ENCODE measurements around the gene ACP1.

The ACP1 gene

DNA sequence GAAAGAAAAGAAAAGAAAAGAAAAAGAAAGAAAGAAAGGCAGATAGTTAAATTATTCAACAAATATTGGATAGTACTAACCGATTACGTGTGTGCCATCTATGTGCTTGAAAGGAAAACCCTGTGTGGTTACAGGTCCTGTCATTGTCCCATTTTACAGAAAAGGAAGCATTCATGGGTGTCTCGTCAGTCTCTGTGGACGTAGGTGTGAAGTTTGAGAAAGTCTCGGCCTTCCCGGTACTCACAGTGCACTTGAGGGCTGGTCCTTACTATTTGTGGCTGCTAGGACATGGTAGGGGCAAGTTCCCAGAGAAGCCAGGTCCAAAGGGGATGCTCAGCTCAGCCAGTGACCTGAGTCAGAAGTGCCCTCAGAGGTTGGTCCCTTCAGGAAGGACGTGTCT is 20.2 kb upstream of the ACP1 start:
- ChIA-PET CTCF (interaction anchor here (1.5 kb wide), 1 partner anchor 418 kb away, joined by 5 read pairs; no protein-coding TSS in a partner anchor), POLR2A (no interaction called here)
- 100% methylated on average over 7 of the region's 7 CpGs for WGBS (ENCODE audit: insufficient coverage)
- H3K9me3 ChIP-seq (ENCODE audit: control extremely low read depth in 1 of 5, control insufficient read depth in 4 of 5, insufficient read depth in 2 of 5, low read depth in 1 of 5, low read length in 4 of 5): peaks cover 0 to 11% (median 3%) of the 10 kb centered on the region in 5 experiments
- peaks cover 9 to 44% (median 22%) of the 10 kb centered on the region in 4 experiments for H3K36me3 ChIP-seq (ENCODE audit: control insufficient read depth in 4 of 4, insufficient read depth in 4 of 4, low read length in 3 of 4)
- no peaks in the 10 kb centered on the region for H3K27me3 ChIP-seq (replicated peaks in 2 of 5; ENCODE audit: control insufficient read depth in 4 of 5, insufficient read depth in 5 of 5, low read length in 4 of 5)
- no peak overlapping the region for H3K4me3 ChIP-seq (ENCODE audit: control insufficient read depth in 1 of 7, extremely low read depth in 1 of 7, insufficient read depth in 4 of 7, low read depth in 2 of 7, low read length in 6 of 7)
- no peak for DNase-seq
- no peak overlapping the region for H3K27ac ChIP-seq (ENCODE audit: insufficient read depth in 1 of 2, low read depth in 1 of 2, low read length in 2 of 2, poor library complexity in 1 of 2, severe bottlenecking in 2 of 2)
- H3K4me1 ChIP-seq (ENCODE audit: control extremely low read depth in 1 of 4, control insufficient read depth in 4 of 4, insufficient read depth in 4 of 4, low read length in 3 of 4): no peaks in the 10 kb centered on the region

DNA sequence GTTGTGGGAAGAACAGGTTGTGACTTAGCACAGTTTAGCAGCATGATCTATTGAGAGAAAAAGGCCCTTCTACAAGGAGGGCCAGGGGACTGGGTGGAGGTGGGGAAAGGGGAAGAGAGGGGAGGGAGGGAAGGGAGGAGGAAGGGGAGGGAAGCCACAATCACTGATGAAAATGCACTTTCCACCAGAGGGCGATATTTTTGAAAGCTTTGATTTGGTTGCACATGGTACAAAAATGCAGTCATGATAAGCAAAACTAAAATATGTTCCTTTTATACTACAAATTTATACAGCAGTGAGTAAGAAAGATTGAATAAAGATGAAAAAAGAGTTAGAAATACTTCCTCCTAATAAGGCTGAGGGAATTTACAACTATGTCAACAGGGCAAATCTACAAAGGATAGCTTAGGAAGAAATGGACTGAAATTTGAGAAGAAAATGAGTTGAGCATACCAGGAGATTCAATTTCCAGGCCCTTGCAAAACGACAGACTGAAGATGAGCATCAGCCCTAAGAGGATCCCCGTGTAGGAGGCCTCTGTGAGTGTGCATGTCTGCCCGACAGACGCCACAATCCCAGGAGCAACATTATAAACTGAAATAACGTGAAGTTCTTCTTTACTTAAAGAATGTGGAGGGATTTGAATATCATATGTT is 18.1 kb upstream of the ACP1 start:
- Histone ChIP-seq H3K27me3 (replicated peaks in 2 of 5; ENCODE audit: control insufficient read depth in 4 of 5, insufficient read depth in 5 of 5, low read length in 4 of 5) (no peaks in the 10 kb centered on the region), H3K4me3 (ENCODE audit: control insufficient read depth in 1 of 7, extremely low read depth in 1 of 7, insufficient read depth in 4 of 7, low read depth in 2 of 7, low read length in 6 of 7) (no peak overlapping the region), H3K9me3 (ENCODE audit: control extremely low read depth in 1 of 5, control insufficient read depth in 4 of 5, insufficient read depth in 2 of 5, low read depth in 1 of 5, low read length in 4 of 5) (peaks cover 0 to 8% (median under 1%) of the 10 kb centered on the region in 5 experiments), H3K36me3 (ENCODE audit: control insufficient read depth in 4 of 4, insufficient read depth in 4 of 4, low read length in 3 of 4) (peaks cover 6 to 41% (median 22%) of the 10 kb centered on the region in 4 experiments), H3K4me1 (ENCODE audit: control extremely low read depth in 1 of 4, control insufficient read depth in 4 of 4, insufficient read depth in 4 of 4, low read length in 3 of 4) (no peaks in the 10 kb centered on the region), H3K27ac (ENCODE audit: insufficient read depth in 1 of 2, low read depth in 1 of 2, low read length in 2 of 2, poor library complexity in 1 of 2, severe bottlenecking in 2 of 2) (no peak overlapping the region)
- ChIA-PET CTCF (interaction anchor here (0.6 to 3.0 kb wide), 10 partner anchors 9 to 420 kb away, joined by 3 to 23 read pairs (median 4); no protein-coding TSS in a partner anchor), POLR2A (no interaction called here)
- peak; percentile 77 to 88 (median 82) for DNase-seq
- 83% methylated on average over 5 of the region's 6 CpGs for WGBS (ENCODE audit: insufficient coverage)

DNA sequence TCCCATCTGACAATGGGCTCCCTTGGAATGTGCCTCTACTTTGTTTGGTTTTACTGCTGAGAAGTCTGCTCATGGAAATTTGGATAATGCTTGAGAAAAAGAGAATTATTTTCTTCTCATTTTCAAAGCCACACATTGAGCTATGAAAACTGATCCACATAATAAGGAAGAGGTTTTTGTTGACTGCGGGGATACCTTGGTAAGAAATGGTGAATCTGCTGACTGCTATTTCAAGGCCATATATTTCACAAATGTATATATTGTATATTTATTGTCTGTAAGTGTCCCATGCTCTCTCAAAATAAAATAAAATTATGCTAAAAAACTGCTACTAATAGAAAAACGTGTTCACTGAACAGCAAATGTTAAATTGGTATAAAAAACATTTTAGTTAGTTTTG is 16.0 kb upstream of the ACP1 start:
- no CpG with 5 or more reads among the region's 2 CpGs for WGBS (ENCODE audit: insufficient coverage)

DNA sequence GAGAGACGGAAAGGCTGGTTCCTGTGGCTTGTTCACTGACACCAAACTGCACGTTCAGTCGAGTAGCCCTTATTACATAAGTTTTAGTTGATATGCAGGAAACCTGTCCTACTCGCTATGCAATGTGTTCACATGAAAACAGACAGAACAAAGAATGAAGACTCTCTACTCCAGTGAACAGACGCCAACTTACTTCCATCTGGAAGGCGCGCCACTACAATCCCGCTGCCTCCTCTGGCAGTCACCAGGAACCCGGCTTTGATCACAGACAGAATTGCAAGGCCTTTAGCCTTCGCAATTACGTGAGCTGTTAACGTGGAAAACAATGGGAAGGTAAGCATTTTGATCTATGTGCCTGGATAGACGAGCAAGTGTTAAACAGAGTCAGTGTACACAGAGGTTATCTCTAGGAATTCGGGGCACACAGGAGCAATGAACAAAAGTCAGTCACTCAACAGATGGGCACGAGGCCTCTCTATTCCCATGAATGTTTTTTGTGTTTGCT is 15.2 kb upstream of the ACP1 start:
- Histone ChIP-seq H3K4me1 (ENCODE audit: control extremely low read depth in 1 of 4, control insufficient read depth in 4 of 4, insufficient read depth in 4 of 4, low read length in 3 of 4) (no peaks in the 10 kb centered on the region), H3K36me3 (ENCODE audit: control insufficient read depth in 4 of 4, insufficient read depth in 4 of 4, low read length in 3 of 4) (peaks cover 4 to 22% (median 14%) of the 10 kb centered on the region in 4 experiments), H3K4me3 (ENCODE audit: control insufficient read depth in 1 of 7, extremely low read depth in 1 of 7, insufficient read depth in 4 of 7, low read depth in 2 of 7, low read length in 6 of 7) (no peak overlapping the region), H3K9me3 (ENCODE audit: control extremely low read depth in 1 of 5, control insufficient read depth in 4 of 5, insufficient read depth in 2 of 5, low read depth in 1 of 5, low read length in 4 of 5) (no peaks in the 10 kb centered on the region), H3K27me3 (replicated peaks in 2 of 5; ENCODE audit: control insufficient read depth in 4 of 5, insufficient read depth in 5 of 5, low read length in 4 of 5) (no peaks in the 10 kb centered on the region), H3K27ac (ENCODE audit: insufficient read depth in 1 of 2, low read depth in 1 of 2, low read length in 2 of 2, poor library complexity in 1 of 2, severe bottlenecking in 2 of 2) (no peak overlapping the region)
- POLR2A ChIA-PET: no interaction called here
- WGBS (ENCODE audit: insufficient coverage): 95% methylated on average over 13 of the region's 15 CpGs
- no peak for DNase-seq
- CTCF ChIA-PET: interaction anchor here (1.1 to 2.2 kb wide), 4 partner anchors 10 to 41 kb away, joined by 3 to 9 read pairs (median 4); no protein-coding TSS in a partner anchor

More for the DNA sequence above, 16.0 kb upstream of the ACP1 start:
- no peak overlapping the region for H3K4me3 ChIP-seq (ENCODE audit: control insufficient read depth in 1 of 7, extremely low read depth in 1 of 7, insufficient read depth in 4 of 7, low read depth in 2 of 7, low read length in 6 of 7)
- ChIA-PET CTCF (interaction anchor here (0.9 to 2.7 kb wide), 5 partner anchors 10 to 385 kb away, joined by 3 to 21 read pairs (median 3); no protein-coding TSS in a partner anchor), POLR2A (no interaction called here)
- no peaks in the 10 kb centered on the region for H3K9me3 ChIP-seq (ENCODE audit: control extremely low read depth in 1 of 5, control insufficient read depth in 4 of 5, insufficient read depth in 2 of 5, low read depth in 1 of 5, low read length in 4 of 5)
- peaks cover 4 to 28% (median 17%) of the 10 kb centered on the region in 4 experiments for H3K36me3 ChIP-seq (ENCODE audit: control insufficient read depth in 4 of 4, insufficient read depth in 4 of 4, low read length in 3 of 4)
- H3K4me1 ChIP-seq (ENCODE audit: control extremely low read depth in 1 of 4, control insufficient read depth in 4 of 4, insufficient read depth in 4 of 4, low read length in 3 of 4): no peaks in the 10 kb centered on the region
- no peak for DNase-seq
- no peaks in the 10 kb centered on the region for H3K27me3 ChIP-seq (replicated peaks in 2 of 5; ENCODE audit: control insufficient read depth in 4 of 5, insufficient read depth in 5 of 5, low read length in 4 of 5)
- H3K27ac ChIP-seq (ENCODE audit: insufficient read depth in 1 of 2, low read depth in 1 of 2, low read length in 2 of 2, poor library complexity in 1 of 2, severe bottlenecking in 2 of 2): no peak overlapping the region

DNA sequence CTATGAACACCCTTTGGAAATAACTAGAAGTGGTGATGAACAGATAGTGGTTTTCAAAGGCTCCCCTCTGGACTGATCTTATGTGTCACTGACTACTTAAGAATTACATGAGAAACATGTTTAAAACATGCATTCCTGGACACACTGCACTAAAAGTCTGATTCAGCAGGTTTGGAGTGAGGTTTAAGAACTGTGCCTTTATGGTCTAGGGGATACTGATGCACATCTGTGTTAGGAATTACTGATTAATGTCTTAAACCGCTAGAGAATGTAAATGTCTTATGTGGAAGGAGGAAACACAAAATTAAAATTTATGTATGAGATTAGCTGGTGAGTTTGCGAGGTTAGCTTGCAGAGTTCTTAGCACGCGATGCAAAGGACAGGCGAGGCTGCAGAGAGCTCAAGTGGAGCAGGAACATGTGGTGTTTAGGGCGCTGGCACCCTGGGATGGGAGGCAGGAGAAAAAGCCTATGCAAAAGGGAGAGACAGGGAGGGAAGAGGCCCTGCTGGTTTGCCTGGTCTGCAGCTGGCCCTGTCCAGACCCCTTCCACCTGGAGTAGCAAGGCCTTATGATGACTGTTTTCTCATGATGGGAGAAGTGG is 12.6 kb upstream of the ACP1 start:
- no peak for DNase-seq
- no peaks in the 10 kb centered on the region for H3K9me3 ChIP-seq (ENCODE audit: control extremely low read depth in 1 of 5, control insufficient read depth in 4 of 5, insufficient read depth in 2 of 5, low read depth in 1 of 5, low read length in 4 of 5)
- no peaks in the 10 kb centered on the region for H3K4me1 ChIP-seq (ENCODE audit: control extremely low read depth in 1 of 4, control insufficient read depth in 4 of 4, insufficient read depth in 4 of 4, low read length in 3 of 4)
- CTCF ChIA-PET: no interaction called here
- peaks cover 0 to 14% (median 4%) of the 10 kb centered on the region in 4 experiments for H3K36me3 ChIP-seq (ENCODE audit: control insufficient read depth in 4 of 4, insufficient read depth in 4 of 4, low read length in 3 of 4)
- no peak overlapping the region for H3K27ac ChIP-seq (ENCODE audit: insufficient read depth in 1 of 2, low read depth in 1 of 2, low read length in 2 of 2, poor library complexity in 1 of 2, severe bottlenecking in 2 of 2)
- H3K27me3 ChIP-seq (replicated peaks in 2 of 5; ENCODE audit: control insufficient read depth in 4 of 5, insufficient read depth in 5 of 5, low read length in 4 of 5): no peaks in the 10 kb centered on the region
- WGBS (ENCODE audit: insufficient coverage): 98% methylated on average over 5 of the region's 6 CpGs
- H3K4me3 ChIP-seq (ENCODE audit: control insufficient read depth in 1 of 7, extremely low read depth in 1 of 7, insufficient read depth in 4 of 7, low read depth in 2 of 7, low read length in 6 of 7): no peak overlapping the region
- POLR2A ChIA-PET: no interaction called here

DNA sequence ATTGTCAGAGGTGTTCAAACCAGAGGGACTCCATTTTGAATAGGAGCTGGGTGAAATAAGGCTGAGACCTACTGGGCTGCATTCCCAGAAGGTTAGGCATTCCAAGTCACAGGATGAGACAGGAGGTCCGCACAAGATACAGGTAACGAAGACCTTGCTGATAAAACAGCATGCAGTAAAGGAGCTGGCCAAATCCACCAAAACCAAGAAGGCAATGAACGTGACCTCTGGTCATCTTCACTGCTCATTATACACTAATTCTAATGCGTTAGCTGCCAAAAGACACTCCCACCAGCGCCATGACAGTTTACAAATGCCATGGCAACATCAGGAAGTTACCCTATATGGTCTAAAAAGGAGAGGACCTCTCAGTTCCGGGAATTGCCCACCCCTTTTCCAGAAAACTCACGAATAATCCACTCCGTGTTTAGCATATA is 11.5 kb upstream of the ACP1 start:
- Histone ChIP-seq H3K36me3 (ENCODE audit: control insufficient read depth in 4 of 4, insufficient read depth in 4 of 4, low read length in 3 of 4) (peaks cover 0 to 14% (median 4%) of the 10 kb centered on the region in 4 experiments), H3K9me3 (ENCODE audit: control extremely low read depth in 1 of 5, control insufficient read depth in 4 of 5, insufficient read depth in 2 of 5, low read depth in 1 of 5, low read length in 4 of 5) (peaks cover 0 to 6% (median 4%) of the 10 kb centered on the region in 5 experiments), H3K4me3 (ENCODE audit: control insufficient read depth in 1 of 7, extremely low read depth in 1 of 7, insufficient read depth in 4 of 7, low read depth in 2 of 7, low read length in 6 of 7) (no peak overlapping the region), H3K27me3 (replicated peaks in 2 of 5; ENCODE audit: control insufficient read depth in 4 of 5, insufficient read depth in 5 of 5, low read length in 4 of 5) (no peaks in the 10 kb centered on the region), H3K27ac (ENCODE audit: insufficient read depth in 1 of 2, low read depth in 1 of 2, low read length in 2 of 2, poor library complexity in 1 of 2, severe bottlenecking in 2 of 2) (no peak overlapping the region), H3K4me1 (ENCODE audit: control extremely low read depth in 1 of 4, control insufficient read depth in 4 of 4, insufficient read depth in 4 of 4, low read length in 3 of 4) (no peaks in the 10 kb centered on the region)
- CTCF ChIA-PET: no interaction called here
- no peak for DNase-seq
- POLR2A ChIA-PET: no interaction called here
- 100% methylated on average over 5 of the region's 8 CpGs for WGBS (ENCODE audit: insufficient coverage)

DNA sequence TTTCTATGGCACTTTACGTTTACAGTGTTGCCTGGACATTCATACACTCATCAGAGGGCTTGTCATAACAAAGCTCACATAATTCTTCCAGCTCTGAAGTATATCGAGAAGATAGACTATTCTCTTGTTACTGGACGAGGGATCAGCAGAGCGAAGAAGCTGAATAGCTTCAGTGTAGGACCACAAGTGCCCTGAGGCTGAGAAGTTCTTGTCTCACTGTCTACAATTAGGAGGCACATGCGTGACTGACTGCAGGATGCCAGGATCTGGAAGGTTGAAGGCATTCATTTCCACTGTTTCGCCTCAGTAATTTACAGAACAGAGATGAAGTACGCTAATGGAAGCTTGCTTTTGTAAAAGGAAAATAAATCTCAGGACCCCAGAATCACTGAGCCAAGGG is 10.5 kb upstream of the ACP1 start:
- no peak for DNase-seq
- Histone ChIP-seq H3K4me3 (ENCODE audit: control insufficient read depth in 1 of 7, extremely low read depth in 1 of 7, insufficient read depth in 4 of 7, low read depth in 2 of 7, low read length in 6 of 7) (no peak overlapping the region), H3K27ac (ENCODE audit: insufficient read depth in 1 of 2, low read depth in 1 of 2, low read length in 2 of 2, poor library complexity in 1 of 2, severe bottlenecking in 2 of 2) (no peak overlapping the region), H3K36me3 (ENCODE audit: control insufficient read depth in 4 of 4, insufficient read depth in 4 of 4, low read length in 3 of 4) (peaks cover 2 to 20% (median 5%) of the 10 kb centered on the region in 4 experiments), H3K4me1 (ENCODE audit: control extremely low read depth in 1 of 4, control insufficient read depth in 4 of 4, insufficient read depth in 4 of 4, low read length in 3 of 4) (no peaks in the 10 kb centered on the region), H3K9me3 (ENCODE audit: control extremely low read depth in 1 of 5, control insufficient read depth in 4 of 5, insufficient read depth in 2 of 5, low read depth in 1 of 5, low read length in 4 of 5) (peaks cover 0 to 14% (median 6%) of the 10 kb centered on the region in 5 experiments), H3K27me3 (replicated peaks in 2 of 5; ENCODE audit: control insufficient read depth in 4 of 5, insufficient read depth in 5 of 5, low read length in 4 of 5) (no peaks in the 10 kb centered on the region)
- CTCF ChIA-PET: no interaction called here
- 98% methylated on average over 7 of the region's 7 CpGs for WGBS (ENCODE audit: insufficient coverage)
- POLR2A ChIA-PET: no interaction called here

Measured in common myeloid progenitor, CD34-positive (primary cell).